GM18520 (cell line): ENCODE measurements around the gene IL22RA1.

Experiments
- ATAC-seq: cut with Tn5 transposase; IDR thresholded peaks from one replicate; pipeline ENCODE4 v1.9.1; 2021; ENCODE audit not compliant: unreplicated experiment

Gene IL22RA1

GRCh38 chr1:24139222-24139489 is 3.8 kb downstream of the IL22RA1 start:
- ATAC-seq, result no peak

GRCh38 chr1:24138476-24139221 is 4.3 kb downstream of the IL22RA1 start:
- ATAC-seq, result no peak

- ATAC-seq, result no peak
Measured at GRCh38 chr1:24136956-24137539, 5.9 kb downstream of the IL22RA1 start.

GRCh38 chr1:24134376-24134775 is 8.6 kb downstream of the IL22RA1 start:
- no peak for ATAC-seq

GRCh38 chr1:24133819-24134218 is 9.1 kb downstream of the IL22RA1 start:
- no peak for ATAC-seq

GRCh38 chr1:24130385-24130784 is 12.6 kb downstream of the IL22RA1 start:
- no peak for ATAC-seq

- ATAC-seq, result no peak
Measured at GRCh38 chr1:24127801-24128363, 15.1 kb downstream of the IL22RA1 start.

GRCh38 chr1:24127134-24127800 is 15.7 kb downstream of the IL22RA1 start:
- no peak for ATAC-seq

GRCh38 chr1:24126672-24127023 is 16.3 kb downstream of the IL22RA1 start:
- no peak for ATAC-seq

GRCh38 chr1:24126018-24126671 is 16.8 kb downstream of the IL22RA1 start:
- ATAC-seq, result no peak

GRCh38 chr1:24125456-24125855 is 17.5 kb downstream of the IL22RA1 start:
- no peak for ATAC-seq

- no peak for ATAC-seq
Measured at GRCh38 chr1:24124980-24125379, 18.0 kb downstream of the IL22RA1 start.

GRCh38 chr1:24123611-24124010 is 19.3 kb downstream of the IL22RA1 start:
- no peak for ATAC-seq

GRCh38 chr1:24122776-24123175 is 20.2 kb downstream of the IL22RA1 start:
- no peak for ATAC-seq

- ATAC-seq, result no peak
Measured at GRCh38 chr1:24121406-24121805, 21.5 kb downstream of the IL22RA1 start.

- no peak for ATAC-seq
Measured at GRCh38 chr1:24120965-24121364, 22.0 kb downstream of the IL22RA1 start.

- no peak for ATAC-seq
Measured at GRCh38 chr1:24119859-24120756, 22.8 kb downstream of the IL22RA1 start.

GRCh38 chr1:24119489-24119858 is 23.5 kb downstream of the IL22RA1 start:
- no peak for ATAC-seq

GRCh38 chr1:24118410-24119242 is 24.3 kb downstream of the IL22RA1 start:
- no peak for ATAC-seq
